ENCODE data around the gene RRP12. TPM values are rescaled to one million over a fixed set of nuclear protein-coding genes. Genes with fewer than 3 reads are reported as not detected.

RRP12 gene
- total RNA-seq, 1 donor from 2014 or later, result 62.6 TPM

- Mint-ChIP-seq H3K27ac (no peak overlapping the region), H3K4me1 (peaks cover 34% of the 10 kb centered on the region), H3K4me3 (no peak overlapping the region), H3K36me3 (ENCODE audit: low read depth) (peaks cover 87% of the 10 kb centered on the region), H3K9me3 (no peaks in the 10 kb centered on the region), H3K27me3 (no peaks in the 10 kb centered on the region)
- ChIA-PET CTCF (no interaction called here), POLR2A (no interaction called here)
- intact Hi-C loops (cut with micrococcal nuclease), result loop anchor here (5.0 kb wide), 1 partner anchor 290 kb away; no protein-coding TSS in a partner anchor
- no peak for ATAC-seq (ENCODE audit: low read depth)
- DNase-seq, result no peak
- TF ChIP-seq CTCF (IDR thresholded peaks at IDR 0.05), result no peak
Measured at GRCh38 chr10:97362310-97363033, 38.7 kb downstream of the RRP12 start.

- POLR2A ChIA-PET, result no interaction called here
- no peak overlapping the region for H3K27ac Mint-ChIP-seq
- CTCF ChIA-PET, result no interaction called here
- DNase-seq (no peak), ATAC-seq (ENCODE audit: low read depth) (no peak)
- peaks cover 24% of the 10 kb centered on the region for H3K4me1 Mint-ChIP-seq
- peaks cover 86% of the 10 kb centered on the region for H3K36me3 Mint-ChIP-seq (ENCODE audit: low read depth)
- intact Hi-C loops (cut with micrococcal nuclease), result loop anchor here (5.0 kb wide), 1 partner anchor 289 kb away; no protein-coding TSS in a partner anchor
- no peaks in the 10 kb centered on the region for H3K9me3 Mint-ChIP-seq
- H3K27me3 Mint-ChIP-seq, result no peaks in the 10 kb centered on the region
- no peak for TF ChIP-seq CTCF (IDR thresholded peaks at IDR 0.05)
- no peak overlapping the region for H3K4me3 Mint-ChIP-seq
Measured at GRCh38 chr10:97361537-97361901, 39.6 kb downstream of the RRP12 start.

GRCh38 chr10:97360705-97361536, 40.2 kb downstream of the RRP12 start:
- no peak overlapping the region for H3K4me3 Mint-ChIP-seq
- CTCF ChIA-PET, result no interaction called here

DNA sequence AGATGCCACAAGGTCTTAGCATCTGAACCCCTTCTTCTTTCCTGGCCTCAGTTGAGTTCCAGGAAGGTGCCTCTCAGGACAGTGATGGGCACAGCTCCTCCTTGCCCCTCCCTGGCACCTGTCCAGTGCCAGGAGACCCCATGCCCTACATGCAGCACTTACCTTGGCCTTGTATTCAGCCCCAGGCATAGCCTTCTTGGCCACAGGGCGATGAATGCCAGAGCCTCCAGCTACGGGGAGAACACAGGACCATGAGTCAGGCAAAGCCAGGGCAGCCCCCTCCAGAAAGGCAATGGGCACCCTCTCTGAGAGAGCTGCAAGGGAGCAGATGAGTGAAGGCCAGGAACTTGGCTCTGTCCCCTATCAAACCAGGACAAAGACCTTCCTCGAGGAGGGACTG, 42.4 kb downstream of the RRP12 start:
- intact Hi-C loops (cut with micrococcal nuclease), result no loop called here
- peaks cover 73% of the 10 kb centered on the region for H3K36me3 Mint-ChIP-seq (ENCODE audit: low read depth)
- no peak overlapping the region for H3K4me3 Mint-ChIP-seq
- no peak overlapping the region for H3K27ac Mint-ChIP-seq
- H3K4me1 Mint-ChIP-seq, result no peaks in the 10 kb centered on the region
- TF ChIP-seq CTCF (IDR thresholded peaks at IDR 0.05), result no peak
- DNase-seq, result no peak
- H3K27me3 Mint-ChIP-seq, result no peaks in the 10 kb centered on the region
- ChIA-PET CTCF (interaction anchor here (1.4 kb wide), 1 partner anchor 80 kb away, joined by 3 read pairs; no protein-coding TSS in a partner anchor), POLR2A (no interaction called here)
- H3K9me3 Mint-ChIP-seq, result no peaks in the 10 kb centered on the region
- ATAC-seq (ENCODE audit: low read depth), result no peak

More at GRCh38 chr10:97360705-97361536, 40.2 kb downstream of the RRP12 start:
- Mint-ChIP-seq H3K36me3 (ENCODE audit: low read depth) (peaks cover 86% of the 10 kb centered on the region), H3K4me1 (peaks cover 18% of the 10 kb centered on the region), H3K9me3 (no peaks in the 10 kb centered on the region), H3K27ac (no peak overlapping the region), H3K27me3 (no peaks in the 10 kb centered on the region)
- intact Hi-C loops (cut with micrococcal nuclease), result loop anchor here (5.0 kb wide), 1 partner anchor 289 kb away; no protein-coding TSS in a partner anchor
- POLR2A ChIA-PET, result no interaction called here
- DNase-seq (no peak), ATAC-seq (ENCODE audit: low read depth) (no peak)
- no peak for TF ChIP-seq CTCF (IDR thresholded peaks at IDR 0.05)

DNA sequence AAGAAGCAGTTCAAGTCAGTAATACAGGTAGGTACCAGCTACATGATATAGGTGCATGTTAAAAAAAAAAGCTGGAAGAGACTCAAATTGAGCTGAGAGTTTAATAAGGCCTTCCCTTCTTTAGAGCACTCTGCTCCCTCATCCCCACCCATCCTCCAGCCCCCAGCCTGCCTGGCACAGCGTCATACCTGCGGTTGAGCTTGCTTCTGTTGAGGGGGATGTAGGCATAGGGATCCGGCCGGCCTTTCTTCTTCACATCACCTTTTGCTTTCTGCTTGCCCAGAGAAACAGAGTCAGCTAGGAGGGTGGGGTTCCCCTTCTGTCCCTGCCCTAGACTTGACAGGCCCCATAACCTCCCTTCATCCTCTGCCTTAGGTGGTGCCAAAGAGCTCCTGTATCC, 42.8 kb downstream of the RRP12 start:
- DNase-seq, result no peak
- H3K27ac Mint-ChIP-seq, result no peak overlapping the region
- no peak overlapping the region for H3K4me3 Mint-ChIP-seq
- ChIA-PET POLR2A (no interaction called here), CTCF (interaction anchor here (1.4 kb wide), 1 partner anchor 80 kb away, joined by 3 read pairs; no protein-coding TSS in a partner anchor)
- TF ChIP-seq CTCF (IDR thresholded peaks at IDR 0.05), result no peak
- no peaks in the 10 kb centered on the region for H3K27me3 Mint-ChIP-seq
- no peaks in the 10 kb centered on the region for H3K9me3 Mint-ChIP-seq
- H3K4me1 Mint-ChIP-seq, result no peaks in the 10 kb centered on the region
- no peak for ATAC-seq (ENCODE audit: low read depth)
- H3K36me3 Mint-ChIP-seq (ENCODE audit: low read depth), result peaks cover 68% of the 10 kb centered on the region
- intact Hi-C loops (cut with micrococcal nuclease), result no loop called here

Measured in activated B cell treated with CpG ODN at 0.5 μM for 24 hours (primary cell).